ENCODE data around the gene EREG.
"Not testable (repeated sequence)": the region's sequence is repeated elsewhere in the genome, so short reads cannot be mapped to it uniquely, and the experiment has no call there.

The EREG gene

DNA sequence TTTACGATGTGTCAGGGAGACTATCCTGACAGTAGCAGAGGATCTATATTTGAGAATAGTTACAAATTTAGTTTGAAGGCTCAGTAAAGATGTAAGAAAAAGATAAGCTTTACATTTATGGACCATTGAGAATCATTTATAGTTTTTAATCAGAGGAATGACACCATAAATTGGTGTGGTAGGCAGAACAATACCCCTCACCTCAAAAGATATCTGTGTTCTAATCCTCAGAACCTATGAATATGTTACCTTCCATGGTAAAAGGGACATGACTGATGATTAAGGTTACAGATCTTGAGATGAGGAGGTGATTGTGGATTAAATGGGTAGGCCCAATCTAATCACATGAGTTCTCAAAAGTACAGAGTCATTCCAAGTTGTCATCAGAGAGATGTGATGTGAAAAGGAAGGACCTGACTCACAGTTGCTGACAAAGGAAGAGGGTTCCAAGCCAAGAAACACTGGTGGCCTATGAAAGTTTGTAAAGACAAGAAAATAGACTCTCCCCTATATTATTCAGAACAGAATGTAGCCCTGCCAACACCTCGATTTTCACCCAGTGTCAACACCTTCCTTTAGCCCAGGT is 27.0 kb downstream of the EREG start:
- no peak for DNase-seq

DNA sequence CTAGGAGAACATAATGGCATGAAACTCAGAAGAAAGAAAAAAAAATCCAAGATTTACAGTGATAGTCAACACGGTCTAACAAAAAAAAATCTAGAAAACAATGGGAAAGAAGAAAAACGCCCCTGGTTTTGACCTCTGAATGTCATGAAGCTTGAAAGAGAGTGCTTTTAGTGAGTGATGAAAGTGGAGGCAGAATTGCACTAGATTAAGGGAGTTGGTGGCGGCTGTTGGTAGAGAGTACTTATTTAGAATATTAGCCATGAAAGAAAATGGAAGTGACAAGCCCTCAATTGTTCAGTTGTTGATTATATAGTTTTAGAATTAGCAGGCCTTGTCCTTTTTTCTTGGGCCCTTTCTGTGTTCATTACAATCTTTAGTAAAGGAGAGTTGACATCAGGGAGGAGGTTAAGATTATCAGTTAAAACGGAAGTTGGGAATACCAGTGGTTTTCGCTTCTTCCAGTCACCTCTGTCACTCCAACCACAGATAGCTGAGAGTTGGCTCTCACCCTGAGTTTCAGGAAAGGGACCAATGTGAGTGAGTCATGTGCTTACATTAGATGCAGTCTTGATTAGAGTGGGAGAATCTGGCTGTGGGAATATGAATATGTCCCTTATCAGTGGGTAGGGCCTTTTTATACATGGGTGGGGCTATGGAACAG is 29.7 kb downstream of the EREG start:
- no peak for DNase-seq

DNA sequence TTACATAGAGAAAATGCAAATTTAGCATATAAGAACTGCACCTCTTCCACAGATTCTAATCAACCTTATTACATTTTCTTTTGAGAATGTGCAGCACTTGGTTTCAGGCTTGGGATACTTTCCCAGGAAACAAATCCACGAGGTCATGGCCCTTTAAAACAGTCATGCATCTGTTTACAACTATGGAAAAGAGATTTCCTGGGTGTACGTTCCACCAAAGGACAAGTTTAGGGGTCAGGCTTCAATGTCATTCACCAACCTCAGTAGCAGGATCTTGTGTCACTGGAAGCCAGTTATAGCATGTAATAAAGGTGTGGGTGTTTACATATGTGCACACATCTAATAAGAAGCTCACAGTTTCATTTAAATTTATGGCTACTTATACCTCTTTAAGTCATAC is 30.7 kb downstream of the EREG start:
- no peak for DNase-seq

DNA sequence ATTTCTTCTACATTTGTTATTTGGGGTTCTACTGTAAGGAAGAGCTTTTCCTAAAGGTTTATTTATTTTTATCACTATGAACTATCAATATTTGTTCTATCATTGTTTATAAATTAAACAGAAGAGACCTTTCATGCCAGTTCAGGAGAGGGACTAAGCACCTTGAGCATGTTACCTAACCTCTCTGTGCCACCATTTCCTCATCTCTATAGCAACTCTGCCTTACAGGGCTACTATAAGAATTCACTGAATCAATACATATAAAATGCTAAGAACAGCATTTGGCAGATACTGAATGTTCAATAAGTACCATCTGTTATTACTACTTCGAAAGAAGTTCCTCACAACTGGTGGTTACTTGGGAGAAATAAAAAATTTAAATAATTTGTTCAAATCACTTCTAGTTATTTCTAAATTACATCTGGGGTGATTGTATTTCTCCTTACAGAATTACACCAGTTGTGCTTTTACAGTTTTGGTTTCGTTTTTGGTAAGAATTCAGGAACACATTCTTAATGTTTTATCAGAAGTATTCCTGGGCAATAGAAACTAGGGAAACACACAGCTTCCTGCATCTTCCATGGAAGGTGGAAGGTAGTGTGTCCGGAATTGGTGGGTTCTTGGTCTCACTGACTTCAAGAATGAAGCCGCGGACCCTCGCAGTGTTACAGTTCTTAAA is 32.9 kb downstream of the EREG start:
- DNase-seq: no peak

DNA sequence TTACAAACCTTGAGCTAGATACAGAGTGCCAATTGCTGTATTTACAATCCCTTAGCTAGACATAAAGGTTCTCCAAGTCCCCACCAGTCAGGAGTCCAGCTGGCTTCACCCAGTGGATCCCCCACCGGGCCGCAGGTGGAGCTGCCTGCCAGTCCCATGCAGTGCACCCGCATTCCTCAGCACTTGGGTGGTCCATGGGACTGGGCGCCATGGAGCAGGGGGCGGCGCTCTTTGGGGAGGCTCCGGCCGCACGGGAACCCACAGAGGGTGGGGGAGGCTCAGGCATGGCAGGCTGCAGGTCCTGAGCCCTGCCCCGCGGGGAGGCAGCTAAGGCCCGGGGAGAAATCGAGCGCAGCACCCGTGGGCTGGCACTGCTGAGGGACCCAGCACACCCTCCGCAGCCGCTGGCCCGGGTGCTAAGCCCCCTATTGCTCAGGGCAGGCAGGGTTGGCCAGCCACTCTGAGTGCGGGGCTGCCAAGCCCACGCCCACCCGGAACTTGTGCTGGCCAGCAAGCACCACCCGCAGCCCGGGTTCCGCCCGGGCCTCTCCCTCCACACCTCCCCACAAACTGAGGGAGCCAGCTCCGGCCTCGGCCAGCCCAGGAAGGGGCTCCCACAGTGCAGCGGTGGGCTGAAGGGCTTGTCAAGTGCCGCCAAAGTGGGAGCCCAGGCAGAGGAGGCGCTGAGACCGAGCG is 34.1 kb downstream of the EREG start:
- not testable (repeated sequence) for DNase-seq

DNA sequence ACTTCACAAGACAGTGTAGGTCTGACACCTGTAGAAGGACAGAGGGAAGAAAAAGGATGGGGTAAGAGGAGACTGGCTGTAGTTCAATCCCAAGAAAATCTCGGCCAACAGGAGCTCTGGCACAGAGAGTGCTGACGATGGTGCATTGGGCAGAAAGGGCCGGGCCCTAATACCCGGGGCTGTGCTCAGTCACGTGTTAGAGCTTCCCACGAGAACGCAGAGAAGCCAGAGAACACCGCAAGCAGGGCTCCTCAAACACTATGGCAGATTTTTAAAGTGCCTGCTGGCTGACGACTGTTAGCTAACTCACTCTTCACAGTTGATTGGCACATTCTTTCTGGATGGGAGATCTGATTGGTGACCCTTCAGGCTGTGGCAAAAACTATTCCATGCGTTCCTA is 35.5 kb downstream of the EREG start:
- no peak for DNase-seq

DNA sequence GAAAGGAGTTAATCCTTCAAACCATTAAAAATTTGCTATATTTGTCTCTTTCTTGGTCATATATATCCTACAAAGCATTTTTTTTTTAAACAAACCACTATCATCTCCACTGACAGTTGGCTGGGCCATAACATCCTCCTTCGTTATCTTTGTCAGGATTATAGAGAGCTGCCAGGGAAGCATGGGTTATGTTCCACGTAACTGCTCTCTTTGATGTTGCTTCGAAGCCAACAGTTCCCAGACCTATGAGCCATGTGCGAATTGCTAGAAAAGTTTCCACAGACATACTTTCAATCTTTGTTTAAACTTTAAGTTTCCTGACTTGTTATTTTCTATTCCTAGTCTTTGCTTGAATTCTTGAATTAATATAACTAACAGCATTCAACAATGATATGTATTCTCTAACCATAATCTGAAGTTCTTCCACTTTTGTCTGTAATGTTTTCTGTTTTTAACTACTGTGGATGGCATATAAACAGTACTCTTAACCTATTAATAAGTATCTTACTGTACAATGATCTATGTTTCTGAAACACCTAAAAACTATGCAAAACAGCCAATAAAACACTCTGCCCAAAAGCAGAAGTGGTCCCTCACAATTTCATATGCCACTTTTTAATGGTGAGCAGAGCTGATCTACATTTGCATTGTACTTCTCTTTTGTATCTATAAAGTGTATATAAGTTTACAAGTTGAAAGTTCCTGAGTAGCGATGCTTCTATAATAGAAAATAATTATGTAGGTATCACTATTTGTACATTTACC is 37.9 kb downstream of the EREG start:
- DNase-seq: no peak

DNA sequence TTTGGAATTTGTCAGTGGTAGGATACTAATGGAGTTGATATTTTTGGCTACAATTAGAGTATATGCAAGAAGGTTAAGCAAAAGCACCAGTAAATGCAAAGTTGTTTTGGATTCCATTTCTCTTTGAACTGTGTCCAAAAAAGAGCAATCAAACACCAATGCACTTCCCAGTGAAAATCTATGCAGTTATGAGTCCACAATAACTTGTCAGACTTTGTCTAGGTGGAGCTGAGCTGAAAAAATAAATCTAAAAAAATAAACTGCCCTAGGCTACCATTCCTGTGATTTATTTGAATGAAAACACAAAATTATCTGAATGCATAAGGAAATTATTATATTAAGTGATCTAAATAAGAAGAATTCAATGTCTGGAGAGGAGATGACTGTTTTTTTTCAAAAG is 42.9 kb downstream of the EREG start:
- no peak for DNase-seq

DNA sequence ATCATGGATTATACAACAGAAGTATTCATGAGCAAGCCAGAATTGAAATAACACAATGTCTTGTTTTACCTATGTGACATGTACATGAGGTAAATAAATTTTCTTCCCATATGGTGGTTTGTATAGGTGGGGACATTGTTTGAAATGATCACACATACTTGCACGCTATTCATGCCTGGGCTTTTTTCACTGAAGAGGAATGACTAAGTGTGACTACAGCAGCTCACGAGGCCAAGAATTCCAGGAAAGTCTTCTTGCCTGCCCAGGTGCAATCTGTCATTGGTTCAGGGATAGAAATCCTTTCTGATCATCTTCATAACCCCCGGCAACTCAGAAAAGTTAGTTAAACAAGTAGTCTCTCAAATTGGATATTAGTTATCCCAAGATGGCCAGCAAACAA is 43.7 kb downstream of the EREG start:
- DNase-seq: no peak

DNA sequence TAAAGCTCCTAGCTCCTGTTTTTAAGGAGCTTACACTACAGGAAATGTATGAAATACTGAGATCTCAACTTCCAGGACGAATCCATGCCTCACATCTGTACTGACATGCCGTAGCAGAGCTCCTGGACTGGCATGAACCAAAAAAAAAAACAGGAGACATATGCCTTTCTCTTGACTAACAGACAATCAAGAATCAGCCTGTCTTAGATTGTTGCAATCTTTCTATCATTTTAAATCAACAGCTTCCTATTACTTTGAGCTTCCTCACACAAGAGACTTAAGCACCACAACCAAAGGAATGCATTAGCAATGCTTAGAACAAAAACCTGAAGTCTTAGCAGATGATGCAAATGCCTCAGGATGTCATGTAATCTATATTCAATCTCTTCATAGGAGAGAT is 45.3 kb downstream of the EREG start:
- DNase-seq: no peak

DNA sequence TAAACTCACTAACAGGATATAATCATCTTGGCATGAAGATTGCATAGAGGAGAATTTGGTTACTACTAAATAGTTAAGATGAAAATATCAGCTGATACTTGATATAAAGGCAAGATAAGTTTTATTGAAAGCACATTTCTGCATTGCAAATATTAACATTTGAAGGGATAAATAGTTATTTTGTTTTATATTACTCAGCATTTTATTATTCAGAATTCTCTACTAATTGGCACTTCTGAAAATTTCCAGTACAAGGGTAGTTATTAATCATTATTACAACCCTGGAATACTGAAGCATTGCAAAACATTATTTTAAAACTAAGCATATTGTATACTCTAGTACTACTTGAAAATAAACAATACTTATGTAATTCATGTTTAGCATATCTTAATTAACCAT is 47.3 kb downstream of the EREG start:
- no peak for DNase-seq

DNA sequence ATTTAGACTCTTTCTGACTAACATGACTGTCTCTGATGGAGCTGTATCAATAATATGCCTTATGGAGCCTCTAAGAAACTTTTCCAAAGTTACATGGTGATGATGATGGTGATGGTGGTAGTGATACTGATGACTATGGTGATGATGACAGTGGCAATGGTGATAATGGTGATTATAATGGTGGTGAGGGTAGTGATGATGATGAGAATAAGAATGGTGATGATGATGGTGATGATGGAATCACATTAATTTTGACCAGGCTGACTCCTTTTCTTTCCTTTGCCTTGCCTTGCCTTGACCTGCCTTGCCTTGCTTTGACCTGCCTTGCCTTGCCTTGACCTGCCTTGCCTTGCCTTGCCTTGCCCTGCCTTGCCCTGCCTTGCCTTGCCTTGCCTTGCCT is 48.3 kb downstream of the EREG start:
- DNase-seq: no peak

DNA sequence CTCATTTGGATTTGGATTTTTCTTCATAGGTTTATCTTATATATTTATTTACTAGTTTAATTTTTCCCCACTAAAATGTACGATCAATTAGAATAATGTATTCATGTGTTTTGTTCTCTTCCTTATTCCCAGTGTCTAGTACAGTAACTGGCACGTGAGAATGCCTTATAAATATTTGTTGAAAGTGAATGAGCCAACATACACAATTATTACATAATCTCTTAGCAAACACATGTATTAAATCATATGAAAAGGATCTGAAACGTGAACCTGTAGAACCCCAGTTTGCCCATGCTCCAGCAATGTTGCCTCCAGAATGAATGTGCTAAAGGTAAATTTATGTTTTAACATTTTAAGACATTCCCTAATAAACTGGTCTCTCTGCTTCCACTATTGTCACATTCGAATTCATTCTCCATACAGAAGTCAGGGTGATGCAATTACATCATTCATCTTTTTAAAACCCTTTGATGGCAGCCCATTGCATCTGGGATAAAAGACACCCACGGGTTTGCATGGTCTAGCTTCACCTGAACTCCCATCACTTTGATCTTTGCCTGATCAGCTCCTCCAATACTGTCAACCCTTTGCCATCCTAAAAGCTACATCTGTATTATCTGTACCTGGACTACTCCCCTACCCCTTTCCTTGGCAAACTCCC is 49.3 kb downstream of the EREG start:
- no peak for DNase-seq

DNA sequence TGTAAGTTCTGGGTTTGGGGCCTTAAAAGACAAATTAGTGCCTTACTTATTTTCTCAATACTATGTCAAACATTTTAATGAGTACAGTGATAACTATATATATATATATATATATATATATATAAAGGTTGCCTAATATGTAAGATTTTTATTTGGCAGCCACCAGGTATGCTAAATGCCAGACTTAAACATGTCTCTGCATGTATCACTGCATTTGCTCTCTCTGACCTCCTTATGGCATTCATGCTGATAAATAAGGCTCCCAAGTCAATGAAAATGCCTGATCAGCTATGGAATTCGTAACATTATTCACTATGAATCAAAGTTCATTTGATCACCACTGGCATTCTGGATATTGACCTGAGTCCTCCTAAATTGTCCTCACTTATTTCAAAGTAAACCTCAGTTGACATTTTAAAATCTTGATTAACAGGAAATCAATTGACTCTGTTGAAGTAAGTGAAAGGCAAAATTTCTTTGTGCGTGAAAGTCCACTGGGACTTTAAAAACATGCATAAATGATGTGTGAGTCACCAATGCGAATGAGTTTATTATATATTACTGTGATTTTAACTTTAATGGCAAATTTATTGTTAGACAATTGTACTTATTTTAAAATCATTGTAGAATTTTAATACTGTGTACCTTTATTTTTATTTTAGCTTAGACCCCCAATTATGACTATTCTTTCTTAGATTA is 50.8 kb downstream of the EREG start:
- DNase-seq: no peak

DNA sequence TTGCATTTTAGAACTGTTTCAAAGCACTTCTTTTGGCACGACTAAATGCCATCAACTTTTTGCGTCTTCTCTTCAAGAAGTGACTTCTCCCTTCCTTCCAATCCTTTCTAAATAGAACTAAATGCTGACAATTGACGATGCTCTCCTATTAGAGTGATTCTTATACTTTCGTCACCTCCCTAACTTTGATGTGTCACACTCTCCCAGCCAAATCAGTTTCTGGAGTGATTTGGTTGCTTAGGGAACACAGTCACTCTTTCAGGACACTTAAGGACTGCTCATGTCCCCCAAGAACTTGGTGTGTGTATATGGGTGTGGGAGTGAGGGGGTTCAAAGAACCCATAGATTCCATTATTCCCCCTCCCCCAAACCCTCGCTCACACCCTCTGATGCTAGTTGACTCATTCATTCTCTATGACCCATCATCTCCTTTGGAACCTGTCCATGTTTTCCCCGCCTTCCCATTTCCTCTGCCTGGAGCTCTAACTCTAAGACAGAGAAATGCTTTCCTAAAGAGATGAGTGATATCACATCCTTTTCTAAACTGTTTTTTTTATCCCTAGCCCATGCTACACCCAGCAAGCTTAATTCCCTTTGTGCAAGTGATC is 53.2 kb downstream of the EREG start:
- DNase-seq: no peak

DNA sequence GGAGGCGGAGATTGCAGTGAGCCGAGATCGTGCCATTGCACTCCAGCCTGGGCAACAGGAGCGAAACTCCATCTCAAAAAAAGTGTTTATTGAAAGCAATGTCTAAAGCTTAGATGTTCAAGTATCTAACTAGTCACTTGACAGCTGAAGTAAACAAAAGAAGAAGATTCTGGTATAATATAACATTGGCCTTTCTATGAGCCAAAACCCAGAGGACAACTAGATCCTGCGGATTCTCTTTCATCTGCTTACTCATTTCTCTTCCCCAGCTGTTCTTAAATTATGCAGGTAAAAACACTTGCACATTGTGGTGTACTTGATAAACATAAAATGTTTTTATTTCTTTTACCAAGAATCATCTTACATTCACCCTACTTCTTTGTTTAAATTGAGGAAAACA is 55.9 kb downstream of the EREG start:
- no peak for DNase-seq

DNA sequence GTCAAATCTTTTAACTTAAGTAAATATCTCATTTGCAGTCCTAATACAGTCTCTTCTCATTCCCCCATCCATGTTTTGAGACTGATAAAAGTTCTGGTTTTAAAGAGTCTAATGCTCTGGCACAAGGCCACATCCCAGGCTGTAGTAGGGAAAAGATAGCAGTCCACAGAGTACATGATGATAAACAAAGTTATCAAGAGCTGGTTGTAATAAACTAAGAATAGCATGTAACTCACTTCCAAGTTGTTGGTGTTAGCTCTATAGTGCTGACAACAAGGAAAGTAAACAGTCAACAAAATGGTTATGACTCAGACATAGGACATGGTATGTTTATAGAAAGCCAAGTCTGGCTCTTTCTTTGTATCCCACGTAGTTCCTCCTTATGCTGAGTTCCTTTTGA is 58.2 kb downstream of the EREG start:
- DNase-seq: no peak

DNA sequence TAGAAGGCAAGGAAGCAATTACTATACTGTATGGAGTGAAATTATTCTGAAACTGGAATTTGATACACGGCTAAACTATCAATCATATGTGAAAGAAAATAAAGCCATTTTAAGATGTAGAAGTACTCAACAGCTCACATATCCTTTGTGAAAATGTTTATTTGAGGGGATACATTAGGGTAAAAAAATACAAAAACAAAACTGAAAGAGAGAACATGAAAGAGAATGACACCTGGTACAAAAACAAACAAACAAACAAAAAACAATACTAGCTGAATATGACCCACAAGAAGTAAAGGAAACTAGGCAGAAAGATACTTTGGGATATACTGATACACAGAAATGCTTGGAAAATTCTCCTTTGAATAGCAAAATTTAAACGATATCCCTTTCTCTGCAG is 59.2 kb downstream of the EREG start:
- no peak for DNase-seq

DNA sequence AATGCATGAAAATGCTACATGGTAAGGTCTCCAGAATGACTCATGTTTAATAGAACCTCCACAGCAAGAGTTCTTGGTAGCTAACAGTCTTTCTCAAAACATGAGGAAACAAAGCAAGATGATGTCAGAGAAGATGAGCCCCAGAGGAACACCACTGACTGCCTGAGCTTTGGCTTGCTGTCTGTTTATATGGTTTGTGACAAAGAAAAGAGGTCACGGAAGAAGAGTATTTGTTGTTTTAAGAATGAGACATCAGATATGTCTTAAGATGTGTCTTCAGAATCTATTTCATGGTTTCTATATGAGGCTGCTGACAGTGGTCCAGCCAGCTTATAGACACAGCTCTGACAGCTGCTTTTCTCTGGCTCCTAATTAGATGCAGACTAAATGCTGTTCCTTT is 61.2 kb downstream of the EREG start:
- no peak for DNase-seq

DNA sequence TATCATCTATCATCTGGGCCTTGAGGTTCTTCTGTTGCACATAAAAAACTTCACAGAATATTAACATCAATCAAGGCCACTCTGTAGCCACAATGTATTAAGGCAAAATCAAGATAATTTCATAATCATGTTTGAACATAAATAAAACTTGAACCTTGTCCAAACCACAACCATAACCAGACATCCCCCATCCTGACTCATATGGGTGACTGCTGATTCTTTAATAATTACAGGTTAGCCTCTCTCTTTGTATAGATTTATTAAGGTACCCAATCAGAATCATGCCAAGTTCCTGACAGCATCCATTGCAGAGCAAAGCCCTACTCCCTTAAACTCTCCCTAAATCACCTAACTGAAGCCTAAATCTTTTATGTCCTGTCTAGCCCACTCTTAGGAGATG is 63.3 kb downstream of the EREG start:
- DNase-seq: no peak

DNA sequence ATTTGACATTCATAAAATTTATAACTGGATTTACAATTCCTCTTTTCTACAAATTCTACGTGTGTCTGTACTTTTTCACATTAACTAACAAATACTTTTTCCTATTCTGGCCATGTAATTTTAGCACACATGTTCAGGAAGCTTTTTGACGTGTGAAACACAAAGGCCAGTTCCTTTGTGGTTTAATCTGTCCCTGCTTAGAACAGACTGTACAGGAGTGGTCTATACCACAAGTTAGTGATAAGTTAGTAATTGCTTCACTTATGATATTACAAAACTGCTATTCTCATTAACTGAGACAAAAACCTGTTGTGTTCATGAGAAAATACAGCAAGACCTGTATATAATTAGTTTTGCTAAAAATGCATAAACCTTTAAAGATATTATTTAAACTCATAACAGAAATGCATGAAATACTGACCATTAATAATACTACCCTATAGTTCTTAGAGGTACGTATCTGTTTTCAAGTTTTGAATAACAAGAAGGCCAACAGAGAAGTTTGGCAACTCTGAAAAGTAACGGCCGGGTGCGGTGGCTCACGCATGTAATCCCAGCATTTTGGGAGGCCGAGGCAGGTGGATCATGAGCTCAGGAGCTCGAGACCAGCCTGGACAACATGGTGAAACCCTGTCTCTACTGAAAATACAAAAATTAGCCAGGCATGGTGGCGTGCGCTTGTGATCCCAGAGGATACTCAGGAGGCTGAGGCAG is 66.3 kb downstream of the EREG start:
- no peak for DNase-seq
